IMR-90 (cell line): Measurements from ENCODE around the gene KIFC3. TPM values are rescaled to one million over a fixed set of nuclear protein-coding genes. Genes with fewer than 3 reads are reported as not detected.
A peak's percentile ranks its signal among the peaks of the same experiment; 100 is the strongest.

ENCODE experiments used
- ATAC-seq: fragments of 200-7000 bp; cut with Tn5 transposase; 2 replicates; pipeline ENCODE4 v1.9.1; 2020; ENCODE audit warnings: low read depth, mild to moderate bottlenecking, moderate library complexity
- BruUV-seq: library from RNA; stranded (reverse); fragments of 400-500 nt; replicated peaks from 2 replicates; lab custom pipeline; 2021; lab: Mats Ljungman, UMichigan
- CTCF ChIA-PET: fragments of 300-600 bp; formaldehyde crosslinking; extraction: SDS; loops from one replicate; lab custom pipeline; 2021; ENCODE audit warnings: antibody characterized with exemption; lab: Yijun Ruan, JAX
- POLR2A ChIA-PET: fragments of 300-600 bp; sonication (Branson Sonifier 250); formaldehyde crosslinking; loops from one replicate; lab custom pipeline; 2022; ENCODE audit warnings: antibody characterized with exemption; ENCODE audit not compliant: unreplicated experiment; lab: Charles Lee
- DNase-seq: peaks from one replicate; pipeline ENCODE4 v3.0.0; 2013
- H2AFZ ChIP-seq: replicated peaks from 2 replicates; pipeline ENCODE3; 2013; ENCODE audit warnings: low read length, mild to moderate bottlenecking; ENCODE audit not compliant: poor library complexity
- H2AK5ac ChIP-seq: 2 replicates; pipeline ENCODE4 v1.6.1; 2013; ENCODE audit warnings: low read depth, low read length, inconsistent platforms
- H2AK9ac ChIP-seq: replicated peaks from 2 replicates; pipeline ENCODE3; 2013; ENCODE audit warnings: mild to moderate bottlenecking, low read depth, low read length, moderate library complexity; ENCODE audit not compliant: poor library complexity
- H2BK120ac ChIP-seq: 2 replicates; pipeline ENCODE4 v1.6.1; 2013; ENCODE audit warnings: low read depth, low read length, inconsistent platforms
- H2BK15ac ChIP-seq: 3 replicates; pipeline ENCODE4 v1.6.1; 2013; ENCODE audit warnings: low read depth, low read length, inconsistent platforms
- H2BK20ac ChIP-seq: 2 replicates; pipeline ENCODE4 v1.6.1; 2013; ENCODE audit warnings: low read depth, mild to moderate bottlenecking, inconsistent platforms, low read length, moderate library complexity
- H2BK5ac ChIP-seq: 2 replicates; pipeline ENCODE4 v1.6.1; 2013; ENCODE audit warnings: mild to moderate bottlenecking, low read depth, low read length, inconsistent platforms; ENCODE audit not compliant: poor library complexity, severe bottlenecking
- H3K14ac ChIP-seq: replicated peaks from 2 replicates; pipeline ENCODE4 v1.6.1; 2013; ENCODE audit warnings: low read depth, low read length, inconsistent platforms
- H3K18ac ChIP-seq: 2 replicates; pipeline ENCODE4 v1.6.1; 2013; ENCODE audit warnings: low read depth, low read length, control low read depth
- H3K23ac ChIP-seq: 2 replicates; pipeline ENCODE4 v1.6.1; 2013; ENCODE audit warnings: low read depth, low read length, inconsistent platforms
- H3K27ac ChIP-seq: 2 replicates; pipeline ENCODE4 v1.5.1; 2013; ENCODE audit warnings: mild to moderate bottlenecking, control low read depth, low read length; ENCODE audit not compliant: insufficient read depth
- H3K27me3 ChIP-seq: 2 replicates; pipeline ENCODE4 v1.6.1; 2013; ENCODE audit warnings: low read length; ENCODE audit not compliant: control insufficient read depth, insufficient read depth
- H3K36me3 ChIP-seq: 2 replicates; pipeline ENCODE4 v1.6.1; 2013; ENCODE audit warnings: low read length, mixed read lengths; ENCODE audit not compliant: control insufficient read depth, insufficient read depth
- H3K4ac ChIP-seq: 2 replicates; pipeline ENCODE4 v1.6.1; 2013; ENCODE audit warnings: low read depth, low read length, inconsistent platforms
- H3K4me1 ChIP-seq: 2 replicates; pipeline ENCODE4 v1.6.1; 2013; ENCODE audit warnings: low read length, mixed read lengths; ENCODE audit not compliant: control insufficient read depth, insufficient read depth
- H3K4me2 ChIP-seq: 2 replicates; pipeline ENCODE4 v1.6.1; 2013; ENCODE audit warnings: low read depth, mild to moderate bottlenecking, control low read depth, low read length, moderate library complexity
- H3K4me3 ChIP-seq: 2 replicates; pipeline ENCODE4 v1.5.1; 2013; ENCODE audit warnings: low read depth, mild to moderate bottlenecking, control low read depth, low read length, moderate library complexity; ENCODE audit not compliant: insufficient read depth
- H3K56ac ChIP-seq: 2 replicates; pipeline ENCODE4 v1.6.1; 2013; ENCODE audit warnings: low read length, inconsistent platforms; ENCODE audit not compliant: insufficient read depth; ENCODE audit errors: extremely low read depth
- H3K79me1 ChIP-seq, 2 experiments: 2 replicates each; pipeline ENCODE4 v1.6.1; 2013; ENCODE audit warnings: low read length in 2 of 2, inconsistent platforms in 1 of 2, low read depth in 1 of 2
- H3K9ac ChIP-seq: 2 replicates; pipeline ENCODE4 v1.6.1; 2013; ENCODE audit warnings: low read depth, low read length, control low read depth
- H3K9me1 ChIP-seq: 2 replicates; pipeline ENCODE4 v1.6.1; 2013; ENCODE audit warnings: low read length, inconsistent platforms; ENCODE audit not compliant: insufficient read depth
- H3K9me3 ChIP-seq: 2 replicates; pipeline ENCODE4 v1.6.1; 2013; ENCODE audit warnings: low read length; ENCODE audit not compliant: control insufficient read depth, insufficient read depth
- H4K20me1 ChIP-seq: 2 replicates; pipeline ENCODE4 v1.6.1; 2013; ENCODE audit warnings: low read length, inconsistent platforms; ENCODE audit not compliant: insufficient read depth
- H4K5ac ChIP-seq: 2 replicates; pipeline ENCODE4 v1.6.1; 2013; ENCODE audit warnings: mild to moderate bottlenecking, low read depth, low read length, control low read depth
- H4K8ac ChIP-seq, 2 experiments: 2 replicates each; pipeline ENCODE4 v1.6.1; 2013; ENCODE audit warnings: low read depth in 2 of 2, low read length in 2 of 2, control low read depth in 1 of 2, inconsistent platforms in 1 of 2
- H4K91ac ChIP-seq: 2 replicates; pipeline ENCODE4 v1.6.1; 2013; ENCODE audit warnings: low read depth, low read length, inconsistent platforms; ENCODE audit not compliant: insufficient read depth
- BHLHE40 ChIP-seq: fragments of 150-350 bp; IDR thresholded peaks from 2 replicates; pipeline ENCODE4 v1.6.1; 2016; ENCODE audit warnings: mild to moderate bottlenecking, low read depth, low read length
- CHD1 ChIP-seq: IDR thresholded peaks from 2 replicates; pipeline ENCODE4 v1.6.1; 2012; ENCODE audit warnings: low read depth, low read length, improper control_type of control experiment
- CTCF ChIP-seq: conservative IDR thresholded peaks from 2 replicates; pipeline ENCODE4 v1.5.1; 2012; ENCODE audit warnings: mild to moderate bottlenecking, low read depth, low read length, improper control_type of control experiment
- FOS ChIP-seq: fragments of 150-350 bp; IDR thresholded peaks from 2 replicates; pipeline ENCODE4 v1.6.1; 2016; ENCODE audit warnings: low read depth, low read length
- MAFK ChIP-seq: IDR thresholded peaks from 2 replicates; pipeline ENCODE4 v1.6.1; 2012; ENCODE audit warnings: low read depth, low read length, improper control_type of control experiment
- MAZ ChIP-seq: IDR thresholded peaks from 2 replicates; pipeline ENCODE4 v1.6.1; 2012; ENCODE audit warnings: low read depth, mild to moderate bottlenecking, low read length, improper control_type of control experiment, moderate library complexity, borderline replicate concordance
- MXI1 ChIP-seq: IDR thresholded peaks from 2 replicates; pipeline ENCODE4 v1.6.1; 2012; ENCODE audit warnings: low read depth, mild to moderate bottlenecking, low read length, moderate library complexity, borderline replicate concordance
- POLR2A ChIP-seq: IDR thresholded peaks from 2 replicates; pipeline ENCODE4 v1.6.1; 2012; ENCODE audit warnings: mild to moderate bottlenecking, low read depth, low read length
- RCOR1 ChIP-seq: IDR thresholded peaks from 2 replicates; pipeline ENCODE4 v1.6.1; 2012; ENCODE audit warnings: mild to moderate bottlenecking, low read length, improper control_type of control experiment; ENCODE audit not compliant: insufficient replicate concordance
- SMC3 ChIP-seq: fragments of 150-350 bp; IDR thresholded peaks from 2 replicates; pipeline ENCODE4 v1.6.1; 2016; ENCODE audit warnings: low read depth, mild to moderate bottlenecking, antibody characterized with exemption, low read length, moderate library complexity
- USF2 ChIP-seq: fragments of 150-350 bp; IDR thresholded peaks from 2 replicates; pipeline ENCODE4 v1.6.1; 2017; ENCODE audit warnings: mild to moderate bottlenecking, antibody characterized with exemption, low read length, low read depth
- WGBS, 2 experiments: methylation state at CpG; one replicate each; pipeline versions ENCODE4 v1.1.5 to v1.1.7; 2013; ENCODE audit warnings: missing lambda C conversion rate in 2 of 2; ENCODE audit not compliant: insufficient read length in 1 of 2; ENCODE audit errors: extremely low coverage in 2 of 2; 5-methylcytosine and 5-hydroxymethylcytosine counted together
- dilution Hi-C: fragments of 300-500 bp; cut with HindIII; formaldehyde crosslinking; loops from one replicate; pipeline ENCODE4 v1.14.3; 2018; ENCODE audit warnings: low sequenced_read_pairs; ENCODE audit not compliant: unreplicated experiment
- in situ Hi-C: fragments of 300-500 bp; cut with MboI; formaldehyde crosslinking; loops from 3 replicates; pipeline ENCODE4 v1.14.3; 2019; ENCODE audit warnings: low sequenced_read_pairs, inconsistent platforms, mixed read lengths
- intact Hi-C: fragments of 100-400 bp; cut with micrococcal nuclease; formaldehyde crosslinking; loops from 2 replicates; pipeline ENCODE4 v1.10.0; 2022
- polyA plus RNA-seq, 3 experiments: library from polyadenylated mRNA; depleted of rRNA; stranded (reverse); fragments of >200 nt; gene quantifications; 2 replicates each; pipeline ENCODE4 v1.2.3, GENCODE V29; 2012; ENCODE audit warnings: low replicate concordance in 1 of 3
- total RNA-seq: library from RNA; depleted of rRNA; stranded (reverse); fragments of >200 nt; gene quantifications from 2 replicates; pipeline ENCODE4 v1.2.3, GENCODE V29; 2012

Gene KIFC3
- total and polyA plus RNA-seq, 2 of the 4 experiments (the other 2 are of a cell fraction) = 48.6 to 62.5 TPM

GRCh38 chr16:57791195-57791892, 10.9 kb downstream of the KIFC3 start:
- H2AK9ac ChIP-seq = peak overlapping the region; percentile 63
- no peak overlapping the region for H3K18ac ChIP-seq
- H3K23ac ChIP-seq = no peak overlapping the region
- ATAC-seq (no peak), DNase-seq (no peak)
- H2BK15ac ChIP-seq = no peak overlapping the region
- POLR2A ChIA-PET = no interaction called here
- H2BK5ac ChIP-seq = no peak overlapping the region
- no peak overlapping the region for H3K56ac ChIP-seq
- H3K14ac ChIP-seq = no peak overlapping the region
- H2BK120ac ChIP-seq = no peak overlapping the region
- H4K5ac ChIP-seq = no peak overlapping the region
- peaks cover 13 to 68% of the 10 kb centered on the region in 2 experiments for H3K79me1 ChIP-seq
- no peaks in the 10 kb centered on the region for H3K9me3 ChIP-seq
- H4K8ac ChIP-seq = no peak overlapping the region
- H3K4me1 ChIP-seq = peaks cover 8% of the 10 kb centered on the region; the same call in 1 of the 2 replicates
- in situ Hi-C loops = no loop called here
- 80% methylated on average over 2 of the region's 13 CpGs; no CpG with 5 or more reads in 1 of the 2 experiments for WGBS, 2 experiments
- no peak overlapping the region for H3K4me3 ChIP-seq
- H4K91ac ChIP-seq = no peak overlapping the region
- CTCF ChIA-PET = interaction anchor here (0.9 kb wide), 1 partner anchor 9 kb away, joined by 4 read pairs; no protein-coding TSS in a partner anchor
- BruUV-seq = no TSS peak
- no peak overlapping the region for H3K9ac ChIP-seq
- H3K4me2 ChIP-seq = no peak overlapping the region
- H2AK5ac ChIP-seq = no peak overlapping the region
- H3K9me1 ChIP-seq = 0 out of 2 replicates have a peak, but pooled peaks cover 6% of the 10 kb centered on the region
- H3K27ac ChIP-seq = no peak overlapping the region
- no peak overlapping the region for H2AFZ ChIP-seq
- intact Hi-C loops = no loop called here
- no peaks in the 10 kb centered on the region for H3K27me3 ChIP-seq
- dilution Hi-C loops = no loop called here
- no peak overlapping the region for H3K4ac ChIP-seq
- H2BK20ac ChIP-seq = no peak overlapping the region
- no peak for TF ChIP-seq FOS
- TF ChIP-seq MAZ = no peak
- TF ChIP-seq POLR2A = no peak
- TF ChIP-seq RCOR1 = no peak
- no peak for TF ChIP-seq CHD1
- TF ChIP-seq USF2 = no peak
- no peak for TF ChIP-seq CTCF
- TF ChIP-seq BHLHE40 = no peak
- TF ChIP-seq MAFK = no peak
- no peak for TF ChIP-seq MXI1
- no peak for TF ChIP-seq SMC3
- H3K36me3 ChIP-seq = peaks cover 43% of the 10 kb centered on the region
- peaks cover 14% of the 10 kb centered on the region for H4K20me1 ChIP-seq
